Chondrocyte (in vitro differentiated cells): ENCODE results near the gene LRFN5. TPM values are rescaled to one million over a fixed set of nuclear protein-coding genes. Genes with fewer than 3 reads are reported as not detected.

ENCODE experiments used
- DNase-seq: peaks from one replicate; pipeline ENCODE4 v3.0.0; 2021; ENCODE audit warnings: mixed read lengths, low spot score
- H3K27ac Mint-ChIP-seq: one replicate; pipeline ENCODE4 v1.8.0; 2021; ENCODE audit warnings: mild to moderate bottlenecking, moderate library complexity, mixed read lengths; ENCODE audit not compliant: unreplicated experiment
- H3K27me3 Mint-ChIP-seq: 2 replicates; pipeline ENCODE4 v1.8.0; 2021; ENCODE audit warnings: low read depth, mixed read lengths
- H3K36me3 Mint-ChIP-seq: 2 replicates; pipeline ENCODE4 v1.8.0; 2021; ENCODE audit warnings: low read depth, mixed read lengths
- H3K4me1 Mint-ChIP-seq: 2 replicates; pipeline ENCODE4 v1.8.0; 2021; ENCODE audit warnings: low read depth, mild to moderate bottlenecking, mixed read lengths
- H3K4me3 Mint-ChIP-seq: one replicate; pipeline ENCODE4 v1.8.0; 2021; ENCODE audit warnings: mild to moderate bottlenecking, moderate library complexity, mixed read lengths; ENCODE audit not compliant: unreplicated experiment
- H3K9me3 Mint-ChIP-seq: 2 replicates; pipeline ENCODE4 v1.8.0; 2021; ENCODE audit warnings: low read depth, mixed read lengths
- CTCF ChIP-seq: fragments of 200-600 bp; sonication (generic); IDR thresholded peaks from 2 replicates; pipeline ENCODE4 v1.5.0; 2021; ENCODE audit warnings: antibody characterized with exemption, mild to moderate bottlenecking, moderate library complexity
- total RNA-seq: library from RNA; stranded (reverse); gene quantifications from 3 replicates; pipeline ENCODE4 v1.2.1, GENCODE V29; 2021

LRFN5 gene
- total RNA-seq, 1 donor from 2014 or later = not detected

- H3K36me3 Mint-ChIP-seq = no peaks in the 10 kb centered on the region
- no peak overlapping the region for H3K4me3 Mint-ChIP-seq
Observed at GRCh38 chr14:41641690-41642089, 35.0 kb downstream of the LRFN5 start.

GRCh38 chr14:41642367-41642766 lies 35.7 kb downstream of the LRFN5 start:
- no peaks in the 10 kb centered on the region for H3K4me1 Mint-ChIP-seq

More at GRCh38 chr14:41641690-41642089, 35.0 kb downstream of the LRFN5 start:
- TF ChIP-seq CTCF = no peak
- peaks cover 6% of the 10 kb centered on the region for H3K27me3 Mint-ChIP-seq
- H3K9me3 Mint-ChIP-seq = no peaks in the 10 kb centered on the region
- H3K27ac Mint-ChIP-seq = no peak overlapping the region
- H3K4me1 Mint-ChIP-seq = no peaks in the 10 kb centered on the region
- DNase-seq = no peak

GRCh38 chr14:41642789-41643188 lies 36.1 kb downstream of the LRFN5 start:
- Mint-ChIP-seq H3K27ac (no peak overlapping the region), H3K36me3 (no peaks in the 10 kb centered on the region), H3K4me3 (no peak overlapping the region), H3K4me1 (no peaks in the 10 kb centered on the region), H3K9me3 (no peaks in the 10 kb centered on the region), H3K27me3 (peaks cover 6% of the 10 kb centered on the region)
- no peak for DNase-seq
- TF ChIP-seq CTCF = no peak

More at GRCh38 chr14:41642367-41642766, 35.7 kb downstream of the LRFN5 start:
- Mint-ChIP-seq H3K4me3 (no peak overlapping the region), H3K27ac (no peak overlapping the region), H3K36me3 (no peaks in the 10 kb centered on the region), H3K9me3 (no peaks in the 10 kb centered on the region), H3K27me3 (peaks cover 6% of the 10 kb centered on the region)
- no peak for DNase-seq
- no peak for TF ChIP-seq CTCF

- H3K27ac Mint-ChIP-seq = no peak overlapping the region
- no peak overlapping the region for H3K4me3 Mint-ChIP-seq
- H3K36me3 Mint-ChIP-seq = no peaks in the 10 kb centered on the region
- H3K9me3 Mint-ChIP-seq = no peaks in the 10 kb centered on the region
- no peaks in the 10 kb centered on the region for H3K4me1 Mint-ChIP-seq
- H3K27me3 Mint-ChIP-seq = peaks cover 6% of the 10 kb centered on the region
- no peak for DNase-seq
- no peak for TF ChIP-seq CTCF
Observed at GRCh38 chr14:41644606-41645005, 37.9 kb downstream of the LRFN5 start.

- DNase-seq = no peak
- H3K4me3 Mint-ChIP-seq = no peak overlapping the region
- no peaks in the 10 kb centered on the region for H3K27me3 Mint-ChIP-seq
- H3K9me3 Mint-ChIP-seq = no peaks in the 10 kb centered on the region
- H3K4me1 Mint-ChIP-seq = no peaks in the 10 kb centered on the region
- no peak for TF ChIP-seq CTCF
- H3K36me3 Mint-ChIP-seq = no peaks in the 10 kb centered on the region
- no peak overlapping the region for H3K27ac Mint-ChIP-seq
Observed at GRCh38 chr14:41650802-41651201, 44.1 kb downstream of the LRFN5 start.
